DOHH2 (cell line): ENCODE data around the gene BTBD18.

Source experiments
- CTCF ChIP-seq: fragments of 200-600 bp; sonication (generic); IDR thresholded peaks from one replicate; pipeline ENCODE4 v1.5.1; 2014; ENCODE audit warnings: antibody characterized with exemption, mild to moderate bottlenecking, low read depth, low read length; ENCODE audit not compliant: poor library complexity, severe bottlenecking
- EZH2phosphoT487 ChIP-seq: fragments of 200-600 bp; sonication (generic); IDR thresholded peaks from 2 replicates; pipeline ENCODE4 v1.6.1; 2017; ENCODE audit warnings: borderline replicate concordance, mild to moderate bottlenecking, antibody characterized with exemption, low read length, moderate library complexity, mixed read lengths

GRCh38 chr11:57787920-57788702 lies 36.5 kb upstream of the BTBD18 start:
- TF ChIP-seq CTCF (no peak), EZH2phosphoT487 (no peak)
